Measurements from ENCODE around the gene RNASET2.
"Not testable (repeated sequence)": the region's sequence is repeated elsewhere in the genome, so short reads cannot be mapped to it uniquely, and the experiment has no call there.

Gene RNASET2

DNA sequence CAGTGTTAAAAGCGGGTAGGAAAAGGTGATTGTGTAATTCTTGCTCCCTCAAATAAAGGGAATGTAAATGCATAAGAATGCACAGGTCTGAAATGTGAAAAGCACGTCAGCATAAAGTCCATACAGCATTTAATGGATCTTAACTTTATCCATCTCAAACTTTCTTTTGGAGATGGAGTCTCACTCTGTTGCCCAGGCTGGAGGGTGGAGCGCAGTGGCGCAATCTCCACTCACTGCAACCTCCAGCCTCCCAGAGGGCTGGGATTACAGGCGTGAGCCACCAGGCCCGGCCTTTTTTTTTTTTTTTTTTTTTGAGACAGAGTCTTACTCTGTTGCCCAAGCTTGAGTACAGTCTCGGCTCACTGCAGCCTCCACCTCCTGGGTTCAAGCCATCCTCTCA is 33.4 kb downstream of the RNASET2 start:
- DNase-seq (ENCODE audit: low read depth), result no peak

GRCh38 chr6:166921570-166921969 is 34.8 kb downstream of the RNASET2 start:
- DNase-seq (ENCODE audit: low read depth), result no peak
- no peak for TF ChIP-seq CTCF (IDR thresholded peaks at IDR 0.05; ENCODE audit: insufficient read depth, low read depth, low read length, missing control alignments)
- no peak overlapping the region for H3K4me3 ChIP-seq (ENCODE audit: low read depth, low read length)

More for the DNA sequence above, 33.4 kb downstream of the RNASET2 start:
- TF ChIP-seq CTCF (IDR thresholded peaks at IDR 0.05; ENCODE audit: insufficient read depth, low read depth, low read length, missing control alignments), result no peak
- no peak overlapping the region for H3K4me3 ChIP-seq (ENCODE audit: low read depth, low read length)

DNA sequence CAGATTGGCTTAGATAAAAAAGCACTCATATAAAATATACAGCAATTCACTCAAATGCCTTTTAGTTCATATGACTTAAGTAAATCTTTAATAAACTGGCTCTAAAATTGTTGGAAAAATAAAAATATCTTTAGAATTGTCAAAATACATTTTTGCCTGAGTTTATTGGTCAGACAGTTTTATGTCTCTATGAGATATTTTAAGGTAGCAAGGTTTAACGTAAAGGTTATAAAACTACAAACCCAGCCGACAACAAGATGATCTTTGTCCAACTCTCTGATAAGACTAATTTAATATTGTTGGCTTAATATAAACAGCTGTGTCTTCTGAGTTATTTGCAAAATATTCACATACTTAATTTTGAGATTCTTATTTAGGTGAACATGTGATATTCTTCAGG is 39.5 kb downstream of the RNASET2 start:
- no peak overlapping the region for H3K4me3 ChIP-seq (ENCODE audit: low read depth, low read length)
- no peak for DNase-seq (ENCODE audit: low read depth)
- no peak for TF ChIP-seq CTCF (IDR thresholded peaks at IDR 0.05; ENCODE audit: insufficient read depth, low read depth, low read length, missing control alignments)

- not testable (repeated sequence) for DNase-seq (ENCODE audit: low read depth); H3K4me3 ChIP-seq (ENCODE audit: low read depth, low read length)
Measured at GRCh38 chr6:166915484-166915883, 40.9 kb downstream of the RNASET2 start.

GRCh38 chr6:166914952-166915351 is 41.4 kb downstream of the RNASET2 start:
- not testable (repeated sequence) for H3K4me3 ChIP-seq (ENCODE audit: low read depth, low read length); DNase-seq (ENCODE audit: low read depth)

DNA sequence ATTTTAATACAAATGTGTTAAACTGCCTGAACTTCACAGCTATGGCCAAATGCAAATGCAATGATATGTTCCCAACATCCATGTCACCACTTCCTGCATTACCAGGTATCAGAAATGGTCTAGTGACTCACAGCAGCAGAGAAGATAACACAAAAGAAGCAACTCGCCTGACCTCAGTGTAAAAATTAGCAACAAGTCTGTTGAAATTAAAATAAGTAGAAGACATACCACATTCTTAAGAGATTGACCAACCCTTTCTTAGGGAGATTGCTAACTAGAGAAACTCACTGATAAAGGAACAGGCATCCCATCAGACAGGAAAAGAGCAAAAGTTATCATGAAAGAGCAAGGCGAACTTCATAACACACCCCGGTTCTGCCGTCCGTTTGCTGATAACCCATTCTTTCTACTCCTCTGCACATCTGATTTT is 45.1 kb downstream of the RNASET2 start:
- TF ChIP-seq CTCF (IDR thresholded peaks at IDR 0.05; ENCODE audit: insufficient read depth, low read depth, low read length, missing control alignments), result no peak
- no peak overlapping the region for H3K4me3 ChIP-seq (ENCODE audit: low read depth, low read length)
- DNase-seq (ENCODE audit: low read depth), result no peak

GRCh38 chr6:166910601-166911000 is 45.7 kb downstream of the RNASET2 start:
- no peak overlapping the region for H3K4me3 ChIP-seq (ENCODE audit: low read depth, low read length)
- no peak for DNase-seq (ENCODE audit: low read depth)
- TF ChIP-seq CTCF (IDR thresholded peaks at IDR 0.05; ENCODE audit: insufficient read depth, low read depth, low read length, missing control alignments), result no peak

- TF ChIP-seq CTCF (IDR thresholded peaks at IDR 0.05; ENCODE audit: insufficient read depth, low read depth, low read length, missing control alignments), result no peak
- no peak for DNase-seq (ENCODE audit: low read depth)
- no peak overlapping the region for H3K4me3 ChIP-seq (ENCODE audit: low read depth, low read length)
Measured at GRCh38 chr6:166908811-166909210, 47.5 kb downstream of the RNASET2 start.

All from GM12865 (cell line).